Measurements from ENCODE around the gene LRP1B.

DNA sequence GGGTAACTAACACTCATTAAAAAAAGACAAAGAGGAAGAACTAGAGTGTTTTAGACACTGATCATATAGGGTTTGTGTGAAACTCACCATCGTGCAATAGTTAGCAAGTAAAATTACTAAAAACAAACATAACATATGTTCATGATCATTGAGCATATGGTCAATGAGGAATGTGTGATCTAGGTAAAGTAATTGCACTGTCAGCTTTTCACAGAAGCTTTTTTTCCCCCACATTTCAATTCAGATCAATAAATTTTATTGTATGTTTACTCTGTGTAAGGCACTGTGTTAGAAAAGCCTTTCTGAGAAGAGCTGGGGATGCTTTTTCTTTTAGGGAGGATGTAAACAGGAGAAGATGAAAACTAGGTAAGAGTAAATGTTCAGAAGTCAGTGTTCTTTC, 348.2 kb downstream of the LRP1B start:
- TF ChIP-seq CTCF (IDR thresholded peaks at IDR 0.05) (no peak), POLR2A (IDR thresholded peaks at IDR 0.05; ENCODE audit: low read depth) (no peak)

All from esophagus muscularis mucosa (tissue), 3 donors.